OCI-LY1 (cell line): ENCODE results near the gene APH1B.

Source experiments
- H2AFZ ChIP-seq: fragments of 200-600 bp; sonication (generic), shearing (Covaris generic); 2 replicates; pipeline ENCODE4 v1.6.0; 2014; ENCODE audit warnings: antibody characterized with exemption, mild to moderate bottlenecking, low read length
- H3F3A ChIP-seq: fragments of 200-600 bp; sonication (generic), shearing (Covaris generic); 2 replicates; pipeline ENCODE4 v1.6.0; 2014; ENCODE audit warnings: mild to moderate bottlenecking, antibody characterized with exemption, low read length, moderate library complexity; ENCODE audit not compliant: insufficient read depth
- H3K27ac ChIP-seq: fragments of 200-600 bp; sonication (generic); 2 replicates; pipeline ENCODE4 v1.5.1; 2014; ENCODE audit warnings: low read length, mixed run types, mild to moderate bottlenecking, low read depth; ENCODE audit not compliant: poor library complexity, severe bottlenecking
- H3K27me3 ChIP-seq: fragments of 200-600 bp; sonication (generic); 2 replicates; pipeline ENCODE4 v1.6.0; 2014; ENCODE audit warnings: antibody characterized with exemption, mild to moderate bottlenecking, low read length, moderate library complexity; ENCODE audit not compliant: insufficient read depth
- H3K36me3 ChIP-seq: fragments of 200-600 bp; sonication (generic); 2 replicates; pipeline ENCODE4 v1.6.1; 2014; ENCODE audit warnings: mild to moderate bottlenecking, antibody characterized with exemption, low read length, moderate library complexity, mixed read lengths; ENCODE audit not compliant: insufficient read depth
- H3K4me1 ChIP-seq: fragments of 200-600 bp; sonication (generic); 2 replicates; pipeline ENCODE4 v1.5.1; 2014; ENCODE audit warnings: mild to moderate bottlenecking, low read length, moderate library complexity; ENCODE audit not compliant: insufficient read depth, severe bottlenecking
- H3K4me2 ChIP-seq: fragments of 200-600 bp; sonication (generic), shearing (Covaris generic); 2 replicates; pipeline ENCODE4 v1.6.1; 2014; ENCODE audit warnings: low read length
- H3K4me3 ChIP-seq: fragments of 200-600 bp; sonication (generic); 2 replicates; pipeline ENCODE4 v1.5.1; 2014; ENCODE audit warnings: low read length, low read depth, mild to moderate bottlenecking, mixed read lengths; ENCODE audit not compliant: poor library complexity, severe bottlenecking
- H3K79me2 ChIP-seq: fragments of 200-600 bp; shearing (Covaris generic); 2 replicates; pipeline ENCODE4 v1.6.1; 2016; ENCODE audit warnings: mixed run types, low read length, mixed read lengths; ENCODE audit not compliant: insufficient read depth
- H3K9ac ChIP-seq: fragments of 200-600 bp; sonication (generic), shearing (Covaris generic); 2 replicates; pipeline ENCODE4 v1.6.1; 2014; ENCODE audit warnings: mild to moderate bottlenecking, low read length, mixed read lengths
- H3K9me2 ChIP-seq: fragments of 200-600 bp; sonication (generic), shearing (Covaris generic); 2 replicates; pipeline ENCODE4 v1.6.1; 2014; ENCODE audit warnings: low read depth, mild to moderate bottlenecking, low read length, mixed read lengths
- H3K9me3 ChIP-seq: fragments of 200-600 bp; shearing (Covaris generic); 2 replicates; pipeline ENCODE4 v1.6.1; 2014; ENCODE audit warnings: low read length, mixed read lengths
- H4K20me1 ChIP-seq: fragments of 200-600 bp; sonication (generic), shearing (Covaris generic); 2 replicates; pipeline ENCODE4 v1.6.0; 2016; ENCODE audit warnings: mild to moderate bottlenecking, low read length; ENCODE audit not compliant: insufficient read depth
- CTCF ChIP-seq: fragments of 200-600 bp; sonication (generic), shearing (Covaris generic); IDR thresholded peaks from 2 replicates; pipeline ENCODE4 v1.5.1; 2017; ENCODE audit warnings: mild to moderate bottlenecking, antibody characterized with exemption, low read length, moderate library complexity, mixed read lengths
- EZH2 ChIP-seq: fragments of 200-600 bp; sonication (generic), shearing (Covaris generic); IDR thresholded peaks from 2 replicates; pipeline ENCODE4 v1.8.0; 2017; ENCODE audit warnings: borderline replicate concordance, mixed run types, mild to moderate bottlenecking, antibody characterized with exemption, low read length, moderate library complexity, mixed read lengths

Gene APH1B

GRCh38 chr15:63353887-63354286 is 76.5 kb downstream of the APH1B start:
- Histone ChIP-seq H3K79me2 (no peaks in the 10 kb centered on the region), H3K36me3 (no peaks in the 10 kb centered on the region), H3K4me2 (no peak overlapping the region), H3K9me3 (no peaks in the 10 kb centered on the region), H3K4me3 (no peak overlapping the region), H3K27me3 (no peaks in the 10 kb centered on the region), H4K20me1 (no peaks in the 10 kb centered on the region), H3K9me2 (no peaks in the 10 kb centered on the region), H3K9ac (no peak overlapping the region), H3K4me1 (no peaks in the 10 kb centered on the region), H3K27ac (no peak overlapping the region), H3F3A (no peaks in the 10 kb centered on the region), H2AFZ (no peak overlapping the region)
- TF ChIP-seq EZH2: no peak
- no peak for TF ChIP-seq CTCF

GRCh38 chr15:63354821-63355650 is 77.6 kb downstream of the APH1B start:
- Histone ChIP-seq H3K36me3 (no peaks in the 10 kb centered on the region), H3F3A (no peaks in the 10 kb centered on the region), H2AFZ (no peak overlapping the region), H3K9ac (no peak overlapping the region), H3K9me2 (no peaks in the 10 kb centered on the region), H3K79me2 (no peaks in the 10 kb centered on the region), H3K4me1 (no peaks in the 10 kb centered on the region), H3K4me2 (no peak overlapping the region), H3K27me3 (no peaks in the 10 kb centered on the region), H3K9me3 (no peaks in the 10 kb centered on the region), H4K20me1 (no peaks in the 10 kb centered on the region), H3K4me3 (no peak overlapping the region), H3K27ac (no peak overlapping the region)
- TF ChIP-seq CTCF (no peak), EZH2 (no peak)

GRCh38 chr15:63357061-63357460 is 79.7 kb downstream of the APH1B start:
- H3K79me2 ChIP-seq: no peaks in the 10 kb centered on the region
- H2AFZ ChIP-seq: no peak overlapping the region
- H3K36me3 ChIP-seq: no peaks in the 10 kb centered on the region
- no peak overlapping the region for H3K4me3 ChIP-seq
- H3K9ac ChIP-seq: no peak overlapping the region
- H3K9me2 ChIP-seq: no peaks in the 10 kb centered on the region
- H3K4me2 ChIP-seq: no peak overlapping the region
- no peaks in the 10 kb centered on the region for H4K20me1 ChIP-seq
- no peaks in the 10 kb centered on the region for H3K27me3 ChIP-seq
- no peaks in the 10 kb centered on the region for H3K9me3 ChIP-seq
- no peak overlapping the region for H3K27ac ChIP-seq
- TF ChIP-seq EZH2: no peak
- no peak for TF ChIP-seq CTCF
- H3K4me1 ChIP-seq: no peaks in the 10 kb centered on the region
- H3F3A ChIP-seq: no peaks in the 10 kb centered on the region
